HK-2 (cell line): ENCODE data around the gene GADD45A.
"Not testable (repeated sequence)": the region's sequence is repeated elsewhere in the genome, so short reads cannot be mapped to it uniquely, and the experiment has no call there.

Experiments used
- DNase-seq: peaks from one replicate; pipeline ENCODE4 v3.0.0-alpha.2; 2018; ENCODE audit not compliant: unreplicated experiment

The GADD45A gene, protein sequence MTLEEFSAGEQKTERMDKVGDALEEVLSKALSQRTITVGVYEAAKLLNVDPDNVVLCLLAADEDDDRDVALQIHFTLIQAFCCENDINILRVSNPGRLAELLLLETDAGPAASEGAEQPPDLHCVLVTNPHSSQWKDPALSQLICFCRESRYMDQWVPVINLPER

DNA sequence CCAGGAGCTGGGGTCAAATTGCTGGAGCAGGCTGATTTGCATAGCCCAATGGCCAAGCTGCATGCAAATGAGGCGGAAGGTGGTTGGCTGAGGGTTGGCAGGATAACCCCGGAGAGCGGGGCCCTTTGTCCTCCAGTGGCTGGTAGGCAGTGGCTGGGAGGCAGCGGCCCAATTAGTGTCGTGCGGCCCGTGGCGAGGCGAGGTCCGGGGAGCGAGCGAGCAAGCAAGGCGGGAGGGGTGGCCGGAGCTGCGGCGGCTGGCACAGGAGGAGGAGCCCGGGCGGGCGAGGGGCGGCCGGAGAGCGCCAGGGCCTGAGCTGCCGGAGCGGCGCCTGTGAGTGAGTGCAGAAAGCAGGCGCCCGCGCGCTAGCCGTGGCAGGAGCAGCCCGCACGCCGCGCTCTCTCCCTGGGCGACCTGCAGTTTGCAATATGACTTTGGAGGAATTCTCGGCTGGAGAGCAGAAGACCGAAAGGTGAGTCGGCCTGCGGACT, at the start of gene GADD45A:
Gene GADD45A (plus strand): TSS at position 135 of the 491 bp plus-strand sequence. CDS start 294 bp downstream, at position 429.
- peak; percentile 99 for DNase-seq

DNA sequence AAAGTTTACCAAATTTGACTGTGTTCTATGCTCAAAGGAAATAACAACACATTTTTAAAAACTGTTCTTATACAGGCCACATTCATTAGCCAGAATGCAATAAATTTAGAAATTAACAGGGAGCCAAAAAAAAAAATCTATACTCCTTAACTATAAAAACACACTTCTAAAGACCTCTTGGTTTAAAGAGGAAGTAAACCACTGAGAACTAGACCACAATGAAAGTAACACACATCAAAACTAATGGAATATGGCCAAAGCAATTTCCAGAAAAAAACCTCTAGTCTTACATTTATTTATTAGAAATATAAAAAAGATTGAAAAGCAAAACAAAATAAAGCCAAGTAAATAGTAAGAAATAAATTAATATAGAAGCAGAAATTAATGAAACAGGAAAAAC, 48.9 kb upstream of the GADD45A start:
- DNase-seq = no peak

DNA sequence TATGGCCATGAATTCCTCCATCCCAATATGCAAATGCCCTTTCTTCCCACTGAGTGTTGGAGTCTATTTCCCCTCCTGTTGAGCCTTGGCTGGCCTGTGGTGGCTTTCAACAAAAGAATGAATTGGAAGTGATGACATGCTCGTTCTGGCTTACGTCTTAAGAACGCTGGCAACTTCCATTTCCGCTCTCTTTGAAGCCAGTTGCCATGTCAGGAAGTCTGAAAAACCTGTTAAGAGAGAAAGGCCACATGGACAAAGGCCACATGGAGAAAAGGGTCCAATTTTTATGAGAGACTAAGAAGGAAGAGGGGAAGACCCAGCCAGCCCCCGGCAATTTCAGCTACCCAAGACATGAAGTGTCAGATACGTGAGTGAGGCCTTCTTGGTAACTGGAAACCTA, 45.6 kb upstream of the GADD45A start:
- no peak for DNase-seq

- DNase-seq = no peak
Observed at GRCh38 chr1:67642629-67643028, 42.4 kb upstream of the GADD45A start.

DNA sequence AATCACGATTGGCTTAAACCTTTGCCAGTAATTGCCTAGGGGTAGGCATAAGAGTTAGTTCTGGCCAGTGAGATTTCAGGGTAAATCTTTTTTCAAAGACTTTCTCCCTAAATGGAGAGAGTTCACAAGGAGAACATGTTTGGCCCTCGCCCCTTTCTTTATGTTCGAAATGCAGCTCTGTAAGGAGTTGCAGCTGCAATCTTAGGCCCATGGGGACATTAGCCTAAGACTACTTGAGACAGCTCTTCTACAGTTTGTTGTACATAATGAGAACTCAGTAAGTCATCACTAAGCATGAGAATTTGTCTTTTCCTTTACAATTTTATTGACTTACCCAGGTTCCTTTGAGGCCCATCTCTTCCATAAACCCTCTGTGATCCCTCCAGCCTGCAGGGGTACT, 40.4 kb upstream of the GADD45A start:
- DNase-seq = no peak

DNA sequence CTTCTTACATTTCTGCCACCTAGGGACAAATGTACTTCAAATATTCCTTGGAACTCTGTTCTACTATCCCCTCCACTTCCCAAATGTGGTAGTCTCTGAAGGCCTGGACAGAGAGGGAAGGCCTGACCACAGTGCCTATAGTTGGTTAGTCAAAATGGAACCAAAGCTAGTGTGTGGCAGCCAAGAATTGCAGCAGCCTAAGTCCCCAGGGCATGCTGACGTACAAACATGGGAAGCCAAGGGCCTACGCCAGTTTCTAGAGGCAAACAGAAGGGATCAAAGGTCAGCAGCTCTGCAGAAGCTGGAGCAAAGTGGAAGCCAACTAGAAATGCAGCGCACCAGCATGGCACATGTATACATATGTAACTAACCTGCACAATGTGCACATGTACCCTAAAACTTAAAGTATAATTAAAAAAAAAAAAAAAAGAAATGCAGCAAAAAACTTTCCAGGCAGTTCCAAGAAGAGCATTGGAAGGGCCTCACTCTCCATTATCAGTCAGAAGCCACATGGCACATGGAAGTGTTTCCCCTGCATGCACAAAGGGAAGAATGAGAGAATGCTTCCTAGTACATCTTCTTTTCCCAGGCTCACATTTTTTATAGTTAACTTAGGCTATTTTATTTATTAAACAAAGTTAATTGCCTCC, 39.4 kb upstream of the GADD45A start:
- DNase-seq = no peak

GRCh38 chr1:67646145-67647035, 38.6 kb upstream of the GADD45A start:
- no peak for DNase-seq

GRCh38 chr1:67647036-67647798, 37.8 kb upstream of the GADD45A start:
- DNase-seq = no peak

DNA sequence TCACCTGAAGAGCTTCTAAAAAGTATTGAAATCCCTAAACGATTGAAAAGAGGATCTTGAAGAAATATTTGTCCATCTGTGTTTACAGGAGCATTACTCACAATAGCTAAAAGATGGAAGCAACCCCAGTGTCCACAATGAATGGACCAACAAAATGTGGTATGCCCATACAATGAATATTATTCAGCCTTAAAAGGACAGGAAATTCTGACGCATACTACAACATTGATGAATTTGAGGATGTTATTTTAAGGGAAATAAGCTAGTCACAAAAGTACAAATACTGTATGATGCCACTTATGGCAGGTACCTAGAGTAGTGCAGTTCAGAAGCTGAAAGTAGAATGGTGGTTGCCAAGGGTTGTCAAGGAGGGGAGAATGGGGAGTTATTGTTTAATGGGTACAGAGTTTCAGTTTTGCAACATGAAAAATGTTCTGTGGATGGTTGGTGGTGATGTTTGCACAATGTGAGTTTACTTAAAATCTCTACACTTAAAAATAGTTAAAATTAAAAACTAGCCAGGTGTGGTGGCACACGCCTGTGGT, 37.1 kb upstream of the GADD45A start:
- DNase-seq = no peak

- no peak for DNase-seq
Observed at GRCh38 chr1:67648582-67649326, 36.2 kb upstream of the GADD45A start.

- no peak for DNase-seq
Observed at GRCh38 chr1:67650061-67650460, 34.9 kb upstream of the GADD45A start.

DNA sequence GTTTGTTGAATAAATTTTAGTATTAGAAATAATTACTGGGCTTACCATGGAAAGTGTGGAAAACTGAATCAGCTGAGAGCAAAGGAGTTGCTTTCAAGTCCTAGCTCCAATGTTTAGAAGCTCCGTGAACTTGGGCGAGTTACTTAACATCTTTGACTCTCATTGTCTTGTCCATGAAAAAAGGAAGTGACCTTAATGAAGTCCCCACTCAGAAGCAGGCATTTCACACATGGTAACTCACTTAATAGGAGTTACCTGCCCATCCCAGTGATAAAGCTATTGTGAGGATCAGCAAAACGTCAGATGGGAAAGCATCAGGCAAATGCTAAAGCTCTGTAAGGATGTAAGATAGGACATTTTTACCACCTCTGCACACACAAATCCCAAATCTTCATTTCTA, 34.0 kb upstream of the GADD45A start:
- no peak for DNase-seq

DNA sequence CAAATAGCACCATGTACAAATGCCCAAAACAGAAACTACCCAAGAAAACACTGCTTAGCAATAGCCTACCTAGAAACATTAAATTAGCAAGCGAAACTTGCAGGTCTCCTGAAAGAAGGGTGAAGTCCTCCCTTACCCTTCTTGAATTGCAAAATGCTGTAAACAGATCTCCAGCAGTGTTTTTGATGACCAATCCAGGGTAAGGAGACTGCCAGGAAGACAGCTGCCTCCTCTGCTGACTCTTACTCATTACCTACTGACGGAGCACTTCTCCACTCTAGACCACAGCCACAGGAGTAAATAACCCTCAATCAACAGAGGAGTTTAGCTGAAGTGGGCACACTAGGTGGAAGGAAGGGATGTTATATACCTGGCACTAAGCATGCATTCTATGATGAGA, 32.2 kb upstream of the GADD45A start:
- DNase-seq = peak; percentile 13

- DNase-seq = no peak
Observed at GRCh38 chr1:67653304-67653703, 31.7 kb upstream of the GADD45A start.

GRCh38 chr1:67655581-67655980, 29.4 kb upstream of the GADD45A start:
- no peak for DNase-seq

- not testable (repeated sequence) for DNase-seq
Observed at GRCh38 chr1:67657152-67657551, 27.8 kb upstream of the GADD45A start.

- DNase-seq = no peak
Observed at GRCh38 chr1:67659229-67659628, 25.8 kb upstream of the GADD45A start.

DNA sequence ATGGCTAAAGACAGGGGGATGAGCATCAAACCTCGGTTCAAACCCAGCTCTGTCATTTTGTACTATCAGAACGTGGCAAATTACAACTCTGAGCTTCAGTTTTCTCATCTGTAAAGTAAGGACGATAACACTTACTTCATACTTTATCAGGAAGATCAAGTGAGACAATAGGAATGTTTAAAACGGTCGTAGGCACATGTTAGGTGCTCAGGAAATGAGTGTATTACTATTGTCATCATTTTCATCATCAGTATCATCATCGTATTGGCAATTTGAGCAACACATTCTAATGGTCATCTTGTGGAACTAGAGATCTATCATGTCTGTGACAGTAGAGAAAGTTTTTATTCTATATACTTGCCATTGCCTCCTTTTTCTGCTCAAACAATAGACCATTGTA, 22.1 kb upstream of the GADD45A start:
- DNase-seq = no peak

- DNase-seq = no peak
Observed at GRCh38 chr1:67664048-67664447, 21.0 kb upstream of the GADD45A start.

DNA sequence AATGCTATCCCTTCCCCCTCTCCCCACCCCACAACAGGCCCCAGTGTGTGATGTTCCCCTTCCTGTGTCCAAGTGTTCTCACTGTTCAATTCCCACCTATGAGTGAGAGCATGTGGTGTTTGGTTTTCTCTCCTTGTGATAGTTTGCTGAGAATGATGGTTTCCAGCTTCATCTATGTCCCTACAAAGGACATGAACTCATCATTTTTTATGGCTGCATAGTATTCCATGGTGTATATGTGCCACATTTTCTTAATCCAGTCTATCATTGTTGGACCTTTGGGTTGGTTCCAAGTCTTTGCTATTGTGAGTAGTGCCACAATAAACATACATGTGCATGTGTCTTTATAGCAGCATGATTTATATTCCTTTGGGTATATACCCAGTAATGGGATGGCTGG, 19.7 kb upstream of the GADD45A start:
- DNase-seq = not testable (repeated sequence)

DNA sequence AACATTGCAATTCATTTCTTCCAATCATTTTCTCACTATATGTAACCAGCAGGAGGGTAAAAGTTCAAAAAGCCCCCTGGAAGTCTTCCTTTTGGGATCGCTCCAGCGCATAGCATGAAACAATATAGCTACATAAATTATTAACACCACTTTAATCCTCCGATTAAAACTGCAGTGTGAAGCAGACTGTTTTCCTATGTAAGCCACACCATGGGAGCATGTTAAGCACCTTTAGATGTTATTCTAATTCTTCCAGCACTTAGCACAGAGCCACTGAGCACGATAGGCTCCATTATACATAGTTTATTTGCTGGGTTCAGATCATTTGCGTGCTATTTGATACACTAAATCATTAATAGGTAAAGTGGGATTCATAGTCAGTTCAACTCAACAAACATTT, 18.4 kb upstream of the GADD45A start:
- no peak for DNase-seq
